SU-DHL-6 (cell line): Measurements from ENCODE around the gene ACTC1.

ENCODE experiments used
- H2AFZ ChIP-seq: fragments of 200-600 bp; sonication (generic); 2 replicates; pipeline ENCODE4 v1.6.1; 2014; ENCODE audit warnings: low read depth, mild to moderate bottlenecking, moderate library complexity, mixed read lengths, antibody characterized with exemption, low read length; ENCODE audit not compliant: severe bottlenecking
- H3F3A ChIP-seq: fragments of 200-600 bp; shearing (Covaris generic); 2 replicates; pipeline ENCODE4 v1.6.0; 2016; ENCODE audit warnings: antibody characterized with exemption, mild to moderate bottlenecking; ENCODE audit not compliant: insufficient read depth
- H3K27ac ChIP-seq: fragments of 200-600 bp; sonication (generic); 2 replicates; pipeline ENCODE4 v1.5.1; 2016; ENCODE audit warnings: low read depth, mild to moderate bottlenecking, low read length, moderate library complexity, mixed read lengths
- H3K27me3 ChIP-seq: fragments of 200-600 bp; sonication (generic), shearing (Covaris generic); 2 replicates; pipeline ENCODE4 v1.6.0; 2014; ENCODE audit warnings: mild to moderate bottlenecking, low read length
- H3K36me3 ChIP-seq: fragments of 200-600 bp; sonication (generic); 2 replicates; pipeline ENCODE4 v1.6.1; 2014; ENCODE audit warnings: mild to moderate bottlenecking, low read length, mixed read lengths
- H3K4me2 ChIP-seq: fragments of 300-600, 200-600 bp; shearing (Covaris generic), sonication (generic); 2 replicates; pipeline ENCODE4 v1.6.0; 2014; ENCODE audit warnings: low read length, low read depth, mild to moderate bottlenecking; ENCODE audit not compliant: poor library complexity, severe bottlenecking
- H3K4me3 ChIP-seq: fragments of 200-600 bp; sonication (generic); 2 replicates; pipeline ENCODE4 v1.5.1; 2014; ENCODE audit warnings: antibody characterized with exemption, low read length, mild to moderate bottlenecking, mixed read lengths; ENCODE audit not compliant: insufficient read depth, poor library complexity, severe bottlenecking
- H3K79me2 ChIP-seq: fragments of 200-600 bp; sonication (generic); 2 replicates; pipeline ENCODE4 v1.6.1; 2014; ENCODE audit warnings: mild to moderate bottlenecking, low read length, moderate library complexity; ENCODE audit not compliant: insufficient read depth
- H3K9ac ChIP-seq: fragments of 200-600 bp; sonication (generic); 2 replicates; pipeline ENCODE4 v1.7.0; 2014; ENCODE audit warnings: mild to moderate bottlenecking, low read length
- H3K9me2 ChIP-seq: fragments of 200-600 bp; sonication (generic); replicated peaks from 2 replicates; pipeline ENCODE4 v1.6.1; 2014; ENCODE audit warnings: low read length; ENCODE audit not compliant: insufficient read depth
- H3K9me3 ChIP-seq: fragments of 200-600 bp; sonication (generic); 2 replicates; pipeline ENCODE4 v1.6.1; 2014; ENCODE audit warnings: low read length, mixed read lengths; ENCODE audit not compliant: insufficient read depth
- H4K20me1 ChIP-seq: fragments of 200-600 bp; sonication (generic); 2 replicates; pipeline ENCODE4 v1.6.1; 2014; ENCODE audit warnings: low read depth, mild to moderate bottlenecking, antibody characterized with exemption, low read length, moderate library complexity, mixed read lengths
- CTCF ChIP-seq: fragments of 200-600 bp; sonication (generic); IDR thresholded peaks from one replicate; pipeline ENCODE4 v1.5.1; 2017; ENCODE audit warnings: antibody characterized with exemption, mild to moderate bottlenecking, low read length, moderate library complexity; ENCODE audit not compliant: insufficient read depth, poor library complexity, severe bottlenecking
- EZH2phosphoT487 ChIP-seq: fragments of 200-600 bp; sonication (generic), shearing (Covaris generic); conservative IDR thresholded peaks from 2 replicates; pipeline ENCODE4 v1.6.1; 2018; ENCODE audit warnings: mild to moderate bottlenecking, antibody characterized with exemption, low read length, moderate library complexity, mixed read lengths

Gene ACTC1

GRCh38 chr15:34783431-34783830 lies 11.9 kb downstream of the ACTC1 start:
- Histone ChIP-seq H3K27me3 (no peaks in the 10 kb centered on the region), H3K4me3 (no peak overlapping the region), H3K4me2 (no peak overlapping the region), H3K9ac (no peak overlapping the region), H3K9me2 (no peaks in the 10 kb centered on the region), H2AFZ (no peak overlapping the region), H3K79me2 (no peaks in the 10 kb centered on the region), H4K20me1 (no peaks in the 10 kb centered on the region), H3K36me3 (no peaks in the 10 kb centered on the region), H3F3A (no peaks in the 10 kb centered on the region), H3K9me3 (no peaks in the 10 kb centered on the region), H3K27ac (no peak overlapping the region)
- TF ChIP-seq CTCF = no peak
- no peak for TF ChIP-seq EZH2phosphoT487

DNA sequence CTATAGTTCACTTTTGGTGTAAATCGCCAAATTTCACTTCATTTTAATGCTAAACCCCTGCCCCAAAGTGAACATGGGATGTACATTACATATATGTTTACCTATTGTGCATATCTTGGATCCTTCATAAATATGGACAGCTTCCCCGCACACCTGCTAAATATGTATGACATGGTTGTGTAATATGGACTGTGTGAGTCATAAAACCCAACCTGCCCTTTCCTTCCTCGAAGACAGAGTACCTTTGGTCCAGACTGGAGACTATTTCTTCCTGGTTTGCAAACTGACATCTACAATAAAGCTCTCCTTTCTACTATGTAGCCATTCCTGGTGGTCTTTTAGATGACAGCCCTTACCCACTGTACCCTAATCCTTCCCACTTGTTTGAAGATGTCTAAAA lies 12.4 kb downstream of the ACTC1 start:
- Histone ChIP-seq H3F3A (no peaks in the 10 kb centered on the region), H3K27ac (no peak overlapping the region), H3K4me3 (no peak overlapping the region), H3K4me2 (no peak overlapping the region), H3K9me3 (no peaks in the 10 kb centered on the region), H2AFZ (no peak overlapping the region), H4K20me1 (no peaks in the 10 kb centered on the region), H3K9ac (no peak overlapping the region), H3K27me3 (no peaks in the 10 kb centered on the region), H3K36me3 (no peaks in the 10 kb centered on the region), H3K9me2 (no peaks in the 10 kb centered on the region), H3K79me2 (no peaks in the 10 kb centered on the region)
- TF ChIP-seq CTCF (no peak), EZH2phosphoT487 (no peak)

DNA sequence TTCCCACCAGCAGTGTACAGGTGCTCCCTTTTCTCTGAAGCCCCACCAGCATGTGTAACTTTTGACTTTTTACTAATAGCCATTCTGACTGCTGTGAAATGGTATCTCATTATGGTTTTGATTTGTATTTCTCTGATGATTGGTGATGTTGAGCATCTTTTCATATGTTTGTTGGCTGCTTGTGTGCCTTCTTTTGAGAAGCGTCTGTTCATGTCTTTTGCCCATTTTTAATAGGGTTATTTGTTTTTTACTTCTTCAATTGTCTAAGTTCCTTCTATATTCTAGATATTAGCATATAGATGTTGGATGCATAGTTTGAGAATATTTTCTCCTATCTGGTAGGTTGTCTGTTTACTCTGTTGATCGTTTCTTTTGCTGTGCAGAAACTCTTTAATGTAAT lies 14.6 kb downstream of the ACTC1 start:
- Histone ChIP-seq H3K9me3 (no peaks in the 10 kb centered on the region), H4K20me1 (no peaks in the 10 kb centered on the region), H3K4me2 (no peak overlapping the region), H3F3A (no peaks in the 10 kb centered on the region), H3K79me2 (no peaks in the 10 kb centered on the region), H2AFZ (no peak overlapping the region), H3K9ac (no peak overlapping the region), H3K9me2 (no peaks in the 10 kb centered on the region), H3K4me3 (no peak overlapping the region), H3K27ac (no peak overlapping the region), H3K27me3 (no peaks in the 10 kb centered on the region), H3K36me3 (no peaks in the 10 kb centered on the region)
- TF ChIP-seq EZH2phosphoT487 = no peak
- no peak for TF ChIP-seq CTCF

DNA sequence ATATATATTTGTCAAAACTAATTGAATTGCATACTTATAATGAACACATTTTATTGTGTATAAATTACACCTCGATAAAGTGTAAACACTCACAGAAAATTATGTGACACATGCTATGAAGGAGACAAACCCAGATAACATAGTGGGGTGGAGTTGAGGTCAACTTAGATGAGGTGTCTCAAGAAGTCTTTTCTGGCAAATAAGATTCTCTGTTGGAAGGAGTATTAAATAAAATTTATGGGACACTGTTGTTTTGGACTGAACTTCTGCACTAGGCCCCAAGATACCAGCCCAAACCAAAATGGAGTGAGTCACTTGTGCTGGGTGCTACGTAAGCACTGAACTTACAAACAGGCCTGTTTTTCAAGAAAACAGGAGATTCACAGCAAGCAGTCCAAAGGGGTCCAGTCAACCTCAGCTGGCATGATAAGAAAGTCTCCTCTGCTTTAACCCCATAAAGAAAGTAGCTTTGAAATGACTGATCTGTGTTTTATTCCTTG lies 18.7 kb downstream of the ACTC1 start:
- Histone ChIP-seq H3K9me3 (no peaks in the 10 kb centered on the region), H3F3A (no peaks in the 10 kb centered on the region), H2AFZ (no peak overlapping the region), H4K20me1 (no peaks in the 10 kb centered on the region), H3K79me2 (no peaks in the 10 kb centered on the region), H3K4me3 (no peak overlapping the region), H3K36me3 (no peaks in the 10 kb centered on the region), H3K27ac (no peak overlapping the region), H3K27me3 (no peaks in the 10 kb centered on the region), H3K4me2 (no peak overlapping the region), H3K9me2 (no peaks in the 10 kb centered on the region), H3K9ac (no peak overlapping the region)
- TF ChIP-seq CTCF (no peak), EZH2phosphoT487 (no peak)
